ENCODE measurements around the gene CORO6. TPM values are rescaled to one million over a fixed set of nuclear protein-coding genes. Genes with fewer than 3 reads are reported as not detected.

The CORO6 gene
- total RNA-seq, 2 donors from 2014 or later = 2.5 to 12.0 TPM

DNA sequence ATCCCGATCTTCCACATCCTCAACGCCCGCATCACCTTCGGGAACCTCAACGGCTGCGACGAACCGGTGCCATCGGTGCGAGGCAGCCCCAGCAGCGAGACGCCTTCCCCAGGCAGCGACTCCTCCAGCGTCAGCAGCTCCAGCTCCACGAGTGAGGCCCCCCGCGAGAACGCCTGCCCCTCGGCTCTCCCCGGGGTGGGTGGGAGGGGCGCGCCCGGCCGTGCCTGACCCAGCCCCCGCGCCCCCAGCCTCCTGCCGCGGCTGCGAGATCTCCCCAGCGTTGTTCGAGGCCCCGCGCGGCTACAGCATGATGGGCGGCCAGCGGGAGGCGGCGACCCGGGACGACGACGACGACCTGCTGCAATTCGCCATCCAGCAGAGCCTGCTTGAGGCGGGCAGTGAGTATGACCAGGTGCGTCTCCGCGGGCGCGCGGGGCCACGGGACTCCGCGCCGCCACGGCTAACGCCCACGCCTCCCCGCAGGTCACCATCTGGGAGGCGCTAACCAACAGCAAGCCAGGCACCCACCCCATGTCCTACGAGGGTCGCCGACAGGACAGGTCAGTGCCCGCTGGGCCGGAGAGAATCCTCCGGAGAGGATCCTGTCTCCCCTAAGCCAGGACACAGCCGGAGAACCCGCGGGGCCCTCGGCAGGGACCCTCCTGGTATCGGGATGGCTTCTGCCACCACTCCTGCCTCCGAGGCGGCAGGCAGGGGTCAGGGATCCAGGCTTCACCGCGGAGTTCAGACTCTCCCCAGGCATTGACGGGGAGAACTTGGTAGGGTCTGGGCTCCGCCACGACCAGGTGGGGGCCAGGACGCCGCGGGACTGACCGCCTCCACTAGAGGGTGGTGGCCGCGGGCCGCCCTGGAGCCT, 10.1 kb downstream of the CORO6 start:
- Mint-ChIP-seq H3K9me3 (no peaks in the 10 kb centered on the region), H3K27me3 (no peaks in the 10 kb centered on the region), H3K36me3 (ENCODE audit: low read depth) (no peaks in the 10 kb centered on the region), H3K27ac (no peak overlapping the region), H3K4me1 (peaks cover 23% of the 10 kb centered on the region), H3K4me3 (no peak overlapping the region)
- no peak for ATAC-seq (replicated peaks)

DNA sequence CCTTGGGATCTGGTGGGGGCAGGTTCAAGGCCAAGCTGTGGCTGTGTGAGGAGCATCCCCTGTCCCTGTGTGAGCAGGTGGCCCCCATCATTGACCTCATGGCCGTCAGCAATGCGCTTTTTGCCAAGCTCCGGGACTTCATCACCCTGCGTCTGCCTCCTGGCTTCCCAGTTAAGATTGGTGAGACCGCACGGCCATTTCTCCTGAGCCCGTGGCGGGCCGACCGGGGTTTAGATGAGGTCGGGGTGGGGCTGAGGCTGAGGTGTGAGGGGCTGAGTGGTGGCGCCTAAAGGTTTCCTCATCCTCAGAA, 10.7 kb downstream of the CORO6 start:
- Mint-ChIP-seq H3K4me1 (peaks cover 20% of the 10 kb centered on the region), H3K27ac (no peak overlapping the region), H3K27me3 (no peaks in the 10 kb centered on the region), H3K4me3 (no peak overlapping the region), H3K9me3 (no peaks in the 10 kb centered on the region), H3K36me3 (ENCODE audit: low read depth) (no peaks in the 10 kb centered on the region)
- ATAC-seq (replicated peaks) = no peak

DNA sequence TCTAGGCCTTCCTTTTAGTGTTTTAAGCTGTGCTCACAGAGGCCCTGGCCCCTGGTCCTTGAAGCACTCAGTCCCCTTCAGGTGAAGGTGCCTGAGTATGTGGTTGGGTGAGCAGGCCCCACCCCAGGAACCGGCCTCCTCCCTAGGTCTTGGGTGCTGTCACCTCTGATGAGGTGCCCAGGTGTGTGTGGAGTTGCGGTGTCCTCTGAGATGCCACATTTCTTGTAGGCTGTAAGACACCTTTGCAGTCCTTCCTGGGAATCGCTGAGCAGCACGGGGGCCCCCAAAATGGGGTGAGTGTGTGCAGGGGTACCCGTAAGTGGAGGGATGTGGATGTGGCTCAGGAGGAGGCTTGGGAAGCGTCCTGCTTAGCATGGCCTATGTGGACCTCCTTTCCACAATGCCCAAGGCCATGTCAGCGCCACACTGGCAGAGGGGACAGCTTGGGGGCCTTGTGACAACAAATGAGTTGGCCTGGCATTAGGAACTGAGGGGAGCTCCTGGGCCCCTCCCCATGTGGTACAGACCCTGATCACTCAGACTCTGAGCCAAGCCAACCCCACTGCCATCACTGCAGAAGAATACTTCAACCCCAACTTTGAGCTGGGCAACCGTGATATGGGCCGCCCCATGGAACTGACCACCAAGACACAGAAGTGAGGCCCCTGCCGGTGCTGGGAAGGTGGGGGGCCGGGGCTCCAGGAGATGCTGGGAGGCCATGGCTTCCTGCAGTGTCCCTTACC, 11.2 kb downstream of the CORO6 start:
- no peaks in the 10 kb centered on the region for H3K27me3 Mint-ChIP-seq
- no peaks in the 10 kb centered on the region for H3K9me3 Mint-ChIP-seq
- ATAC-seq (replicated peaks) = no peak
- peaks cover 15% of the 10 kb centered on the region for H3K4me1 Mint-ChIP-seq
- H3K36me3 Mint-ChIP-seq (ENCODE audit: low read depth) = no peaks in the 10 kb centered on the region
- no peak overlapping the region for H3K27ac Mint-ChIP-seq
- no peak overlapping the region for H3K4me3 Mint-ChIP-seq

DNA sequence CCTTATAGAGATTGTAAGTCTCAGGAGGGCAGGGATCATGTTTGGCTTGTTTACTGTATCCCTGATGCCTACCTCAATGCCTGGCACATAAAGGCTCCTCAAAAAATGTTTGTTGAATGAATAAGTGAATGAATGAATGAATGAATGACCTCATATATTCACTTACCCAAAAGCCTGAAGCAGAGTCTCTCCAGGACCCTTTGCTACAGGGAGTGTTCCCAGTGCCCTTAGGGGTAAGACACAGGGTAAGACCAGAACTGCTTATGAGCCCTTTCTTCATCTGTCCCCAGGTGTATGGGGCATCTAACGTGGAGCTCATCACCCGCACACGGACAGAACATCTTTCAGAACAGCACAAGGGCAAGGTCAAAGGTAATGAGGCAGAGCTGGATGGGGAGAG, 12.3 kb downstream of the CORO6 start:
- Mint-ChIP-seq H3K9me3 (no peaks in the 10 kb centered on the region), H3K4me1 (peaks cover 8% of the 10 kb centered on the region), H3K27ac (no peak overlapping the region), H3K4me3 (no peak overlapping the region), H3K36me3 (ENCODE audit: low read depth) (no peaks in the 10 kb centered on the region), H3K27me3 (no peaks in the 10 kb centered on the region)
- no peak for ATAC-seq (replicated peaks)

DNA sequence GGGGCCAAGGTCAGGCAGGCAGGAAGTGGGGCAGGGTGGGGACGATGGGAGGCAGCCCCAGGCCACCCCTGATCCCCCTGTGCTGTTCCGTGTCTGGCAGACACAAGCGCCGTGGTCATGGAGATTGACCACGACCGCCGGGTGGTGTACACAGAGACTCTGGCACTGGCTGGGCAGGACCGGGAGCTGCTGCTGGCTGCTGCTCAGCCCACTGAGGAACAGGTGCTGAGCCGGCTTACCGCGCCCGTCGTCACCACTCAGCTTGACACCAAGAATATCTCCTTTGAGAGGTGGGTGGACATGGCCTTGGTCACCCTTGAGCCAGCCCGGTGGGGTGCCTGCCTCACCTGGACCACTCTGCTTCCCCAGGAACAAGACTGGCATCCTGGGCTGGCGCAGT, 13.7 kb downstream of the CORO6 start:
- H3K4me1 Mint-ChIP-seq = no peaks in the 10 kb centered on the region
- H3K9me3 Mint-ChIP-seq = no peaks in the 10 kb centered on the region
- H3K36me3 Mint-ChIP-seq (ENCODE audit: low read depth) = no peaks in the 10 kb centered on the region
- H3K27ac Mint-ChIP-seq = no peak overlapping the region
- H3K27me3 Mint-ChIP-seq = no peaks in the 10 kb centered on the region
- no peak for ATAC-seq (replicated peaks)
- H3K4me3 Mint-ChIP-seq = no peak overlapping the region

DNA sequence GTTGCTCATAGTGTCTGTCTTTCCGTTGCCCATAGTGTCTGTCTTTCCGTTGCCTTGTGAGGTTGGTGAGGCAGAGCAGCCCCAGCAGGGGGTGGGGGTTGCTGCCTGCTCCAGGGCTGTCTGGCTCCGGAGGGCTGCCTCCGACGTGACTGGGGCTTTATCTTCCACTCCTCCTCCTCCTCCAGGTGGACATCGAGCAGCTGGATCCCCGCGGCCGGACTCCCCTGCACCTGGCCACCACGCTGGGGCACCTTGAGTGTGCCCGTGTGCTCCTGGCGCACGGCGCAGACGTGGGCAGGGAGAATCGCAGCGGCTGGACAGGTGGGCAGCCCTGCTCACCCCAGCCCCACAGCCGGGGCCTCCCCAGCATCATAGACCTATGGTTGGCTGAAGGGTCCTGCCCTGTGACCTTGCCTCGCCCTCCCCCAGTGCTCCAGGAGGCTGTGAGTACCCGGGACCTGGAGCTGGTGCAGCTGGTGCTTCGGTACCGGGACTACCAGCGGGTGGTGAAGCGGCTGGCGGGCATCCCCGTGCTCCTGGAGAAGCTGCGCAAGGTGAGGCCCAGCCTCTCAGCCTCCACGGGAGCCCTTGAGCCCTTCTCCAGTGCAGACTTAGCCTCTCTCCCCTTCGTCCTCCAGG, 15.0 kb downstream of the CORO6 start:
- no peaks in the 10 kb centered on the region for H3K36me3 Mint-ChIP-seq (ENCODE audit: low read depth)
- no peak overlapping the region for H3K27ac Mint-ChIP-seq
- no peaks in the 10 kb centered on the region for H3K9me3 Mint-ChIP-seq
- no peak for ATAC-seq (replicated peaks)
- no peaks in the 10 kb centered on the region for H3K27me3 Mint-ChIP-seq
- H3K4me1 Mint-ChIP-seq = no peaks in the 10 kb centered on the region
- H3K4me3 Mint-ChIP-seq = no peak overlapping the region

DNA sequence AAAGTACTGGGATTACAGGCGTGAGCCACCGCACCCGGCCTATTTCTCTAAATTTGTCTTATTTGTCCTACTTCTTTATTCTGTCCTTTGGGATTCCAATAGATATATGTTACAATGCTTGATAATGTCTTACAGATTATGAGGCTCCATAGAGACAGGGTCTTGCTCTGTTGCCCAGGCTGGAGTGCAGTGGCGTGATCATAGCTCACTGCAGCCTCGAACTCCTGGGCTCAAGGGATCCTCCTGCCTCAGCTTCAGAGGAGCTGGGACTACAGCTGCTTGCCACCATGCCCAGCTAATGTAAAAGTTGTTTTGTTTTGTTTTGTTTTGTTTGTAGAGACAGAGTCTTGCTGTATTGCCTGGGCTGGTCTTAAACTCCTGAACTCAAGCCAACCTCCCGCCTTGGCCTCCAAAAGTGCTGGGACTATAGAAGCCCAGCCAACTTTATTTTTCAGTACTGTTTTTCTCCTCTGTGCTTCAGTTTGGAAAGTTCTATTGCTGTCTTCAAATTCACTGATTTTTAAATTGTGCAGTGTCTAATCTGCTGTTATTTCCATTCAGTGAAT, 19.5 kb downstream of the CORO6 start:
- H3K4me3 Mint-ChIP-seq = no peak overlapping the region
- no peaks in the 10 kb centered on the region for H3K36me3 Mint-ChIP-seq (ENCODE audit: low read depth)
- no peaks in the 10 kb centered on the region for H3K27me3 Mint-ChIP-seq
- no peaks in the 10 kb centered on the region for H3K4me1 Mint-ChIP-seq
- no peak overlapping the region for H3K27ac Mint-ChIP-seq
- ATAC-seq (replicated peaks) = no peak
- no peaks in the 10 kb centered on the region for H3K9me3 Mint-ChIP-seq

DNA sequence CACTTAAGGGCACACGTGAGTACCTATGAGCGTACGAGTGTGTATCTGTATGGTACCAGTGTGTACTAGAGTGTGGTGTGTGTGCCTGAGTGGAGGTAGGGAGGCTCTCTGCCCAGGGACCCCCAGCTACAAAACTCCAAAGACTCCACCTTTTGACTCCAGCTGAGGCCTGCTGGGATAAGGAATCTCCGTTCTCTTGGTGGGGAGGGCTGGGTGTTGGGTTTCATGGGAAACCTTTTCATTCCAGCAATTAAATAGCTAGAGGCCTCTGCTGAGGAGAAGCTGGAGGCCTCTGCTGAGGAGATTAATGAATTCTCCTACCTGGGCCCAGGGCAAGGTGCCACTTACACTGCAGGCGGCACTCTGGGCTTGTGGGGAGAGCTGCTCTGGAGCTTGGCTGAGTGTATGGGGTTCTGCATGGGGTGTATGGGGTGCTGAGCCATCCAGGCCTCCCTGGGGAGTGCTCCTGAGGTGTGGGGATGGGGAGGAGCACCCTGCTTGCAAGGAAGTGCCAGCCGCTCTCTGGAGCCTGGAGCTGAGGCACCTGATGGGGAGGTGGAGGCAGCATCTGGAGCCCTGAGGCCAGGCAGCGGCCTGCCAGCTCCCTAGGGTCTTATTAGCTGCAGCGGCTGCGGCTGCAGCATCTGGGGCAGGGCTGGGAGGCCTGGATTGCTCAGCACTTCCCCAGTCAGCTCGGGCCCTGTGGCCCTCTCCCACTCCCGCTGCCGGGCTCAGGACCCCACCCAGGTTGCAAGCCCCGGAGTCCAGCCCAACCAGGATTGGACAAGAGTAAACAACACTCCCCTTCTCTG, 25.1 kb downstream of the CORO6 start:
- Mint-ChIP-seq H3K27me3 (no peaks in the 10 kb centered on the region), H3K4me1 (no peaks in the 10 kb centered on the region), H3K36me3 (ENCODE audit: low read depth) (no peaks in the 10 kb centered on the region), H3K4me3 (no peak overlapping the region), H3K9me3 (no peaks in the 10 kb centered on the region), H3K27ac (no peak overlapping the region)
- ATAC-seq (replicated peaks) = no peak

DNA sequence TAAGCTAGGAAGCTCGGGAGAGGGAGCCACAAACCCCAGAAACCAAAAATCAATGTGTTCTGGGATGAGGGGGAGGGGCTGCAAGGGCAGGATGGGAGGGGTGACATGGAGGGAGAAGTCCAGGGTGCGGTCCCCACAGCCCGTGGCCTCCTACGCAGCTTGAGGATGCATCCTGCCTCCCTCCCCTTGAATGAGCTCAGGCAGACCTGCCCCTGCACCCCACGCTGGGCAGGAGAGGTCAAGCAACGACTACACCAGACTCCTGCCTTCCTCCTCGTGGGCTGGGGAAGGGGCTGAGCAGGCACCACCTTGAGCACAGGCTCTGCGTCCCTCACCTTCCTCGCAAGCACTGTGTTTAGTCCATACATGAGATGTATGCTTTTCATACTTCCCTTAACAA, 25.9 kb downstream of the CORO6 start:
- H3K27me3 Mint-ChIP-seq = no peaks in the 10 kb centered on the region
- H3K4me1 Mint-ChIP-seq = no peaks in the 10 kb centered on the region
- ATAC-seq (replicated peaks) = no peak
- no peak overlapping the region for H3K4me3 Mint-ChIP-seq
- H3K27ac Mint-ChIP-seq = no peak overlapping the region
- no peaks in the 10 kb centered on the region for H3K9me3 Mint-ChIP-seq
- no peaks in the 10 kb centered on the region for H3K36me3 Mint-ChIP-seq (ENCODE audit: low read depth)

DNA sequence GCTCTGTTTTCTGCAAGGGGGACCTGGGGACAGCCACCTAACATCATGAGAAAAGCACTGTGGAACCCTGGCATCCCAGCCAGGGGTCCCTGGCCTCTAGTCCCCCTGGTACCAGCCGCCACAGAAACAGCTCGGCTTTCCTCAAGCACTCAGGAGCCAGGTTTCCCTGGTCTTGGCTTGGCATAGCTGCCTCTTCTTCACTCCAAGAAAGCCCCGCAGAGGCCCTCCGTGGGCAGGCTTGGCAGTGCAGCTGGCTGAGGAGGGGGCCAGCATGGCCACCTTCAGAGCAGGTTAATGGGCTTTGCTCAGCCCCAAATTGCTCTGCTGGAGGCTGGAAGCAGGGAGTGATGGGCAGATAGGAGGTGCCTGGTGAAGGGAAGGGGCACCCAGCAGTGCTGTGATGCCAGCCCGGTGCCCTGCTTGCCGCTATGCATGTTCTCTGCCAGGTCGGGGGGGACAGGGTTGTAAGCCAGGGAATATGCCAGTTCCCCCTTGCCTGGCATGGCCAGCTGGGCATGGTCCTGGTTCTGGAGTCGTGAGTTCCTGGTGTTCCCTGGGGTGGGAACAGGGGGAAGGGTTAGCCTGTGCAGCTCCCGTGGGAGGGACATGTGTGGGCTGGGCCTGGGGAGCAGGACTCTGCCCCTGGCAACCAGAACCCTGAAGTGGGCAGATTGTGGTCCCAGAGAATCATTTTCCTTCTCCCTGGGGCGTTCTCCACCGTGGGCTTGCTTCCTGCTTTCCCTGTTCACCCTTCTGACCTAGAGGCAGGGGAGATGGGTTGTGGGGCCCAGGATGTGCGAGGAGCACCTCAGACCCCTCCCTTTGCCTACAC, 26.6 kb downstream of the CORO6 start:
- H3K9me3 Mint-ChIP-seq = no peaks in the 10 kb centered on the region
- no peak overlapping the region for H3K27ac Mint-ChIP-seq
- H3K4me3 Mint-ChIP-seq = no peak overlapping the region
- no peaks in the 10 kb centered on the region for H3K4me1 Mint-ChIP-seq
- no peaks in the 10 kb centered on the region for H3K27me3 Mint-ChIP-seq
- no peaks in the 10 kb centered on the region for H3K36me3 Mint-ChIP-seq (ENCODE audit: low read depth)
- no peak for ATAC-seq (replicated peaks)

DNA sequence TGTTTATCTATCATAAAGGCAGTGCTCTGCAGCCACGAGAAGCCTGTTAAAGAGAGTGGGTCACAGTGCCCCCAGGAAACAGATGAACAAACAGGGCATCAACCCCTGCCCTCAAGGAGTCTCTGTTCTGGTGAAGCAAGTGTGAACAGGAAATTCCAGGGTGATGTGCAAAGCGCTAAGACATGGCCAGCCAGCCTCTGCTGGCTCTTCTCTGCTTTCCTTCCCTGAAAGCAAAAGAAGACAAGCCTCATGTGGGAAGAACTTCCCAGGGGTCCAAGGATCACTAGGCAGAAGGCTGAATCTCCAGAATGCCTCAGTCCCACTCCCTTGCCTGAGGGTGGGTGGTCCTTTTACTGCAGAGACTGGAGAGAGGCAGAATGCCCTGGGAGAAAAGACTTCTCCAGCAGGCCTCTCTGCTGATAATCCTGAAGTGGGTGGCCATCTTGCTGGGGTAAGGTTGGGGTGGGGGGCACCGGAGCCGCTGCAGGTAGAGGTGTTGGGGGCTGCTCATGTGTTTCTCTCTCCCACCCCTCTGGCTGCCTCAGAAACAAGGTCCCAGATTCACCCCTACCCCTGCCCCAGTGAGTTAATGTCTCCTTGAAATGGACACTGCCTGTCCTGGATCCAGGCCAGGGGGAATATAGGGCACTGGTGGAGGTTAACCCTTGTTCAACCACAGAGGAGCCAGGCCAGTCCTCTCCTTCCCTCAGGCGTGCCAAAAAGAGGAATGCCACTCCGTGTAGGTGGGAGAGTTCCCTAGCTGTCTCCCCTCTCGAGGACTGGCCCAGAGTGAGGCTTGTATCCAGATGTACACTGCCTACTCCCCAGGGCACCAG, 27.4 kb downstream of the CORO6 start:
- no peaks in the 10 kb centered on the region for H3K9me3 Mint-ChIP-seq
- H3K4me3 Mint-ChIP-seq = peak overlapping the region; percentile 71
- no peak for ATAC-seq (replicated peaks)
- no peaks in the 10 kb centered on the region for H3K36me3 Mint-ChIP-seq (ENCODE audit: low read depth)
- H3K4me1 Mint-ChIP-seq = no peaks in the 10 kb centered on the region
- no peaks in the 10 kb centered on the region for H3K27me3 Mint-ChIP-seq
- H3K27ac Mint-ChIP-seq = no peak overlapping the region

DNA sequence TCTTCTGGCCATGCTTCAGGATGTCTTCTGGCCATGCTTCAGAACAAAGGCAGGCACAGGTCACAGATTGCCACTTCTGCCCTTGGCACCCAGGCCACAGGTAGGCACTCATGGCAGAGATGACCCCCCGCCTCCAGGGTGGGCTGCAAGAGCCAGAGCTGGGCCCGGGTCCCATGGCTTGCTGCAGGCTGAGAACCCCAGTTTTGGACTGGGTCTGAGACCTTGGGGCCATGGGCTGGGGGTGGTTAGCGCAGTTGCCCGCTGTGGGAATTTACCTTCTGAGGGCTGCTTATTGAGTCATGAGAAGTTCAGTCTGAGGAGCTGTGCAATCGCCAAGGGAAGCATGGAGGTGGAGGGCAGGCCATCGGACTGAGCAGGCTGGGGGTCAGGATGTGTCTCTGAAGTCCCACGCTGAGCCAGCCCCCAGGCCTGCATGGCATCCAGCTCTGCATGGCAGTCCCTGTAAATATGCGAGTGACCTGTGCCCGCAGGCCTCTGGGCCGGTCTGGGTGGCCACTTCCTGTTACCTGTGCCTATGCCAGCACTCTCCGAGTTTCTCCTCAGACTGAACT, 28.1 kb downstream of the CORO6 start:
- Mint-ChIP-seq H3K36me3 (ENCODE audit: low read depth) (no peaks in the 10 kb centered on the region), H3K4me1 (no peaks in the 10 kb centered on the region), H3K4me3 (peak overlapping the region; percentile 71), H3K27ac (no peak overlapping the region), H3K9me3 (no peaks in the 10 kb centered on the region), H3K27me3 (no peaks in the 10 kb centered on the region)
- no peak for ATAC-seq (replicated peaks)
